GM04504 (cell line): ENCODE measurements around the gene FLVCR2.

Experiments used
- DNase-seq: peaks from one replicate; pipeline ENCODE4 v3.0.0-alpha.2; 2012; ENCODE audit warnings: low read depth

Gene FLVCR2

GRCh38 chr14:75554482-75554881, 23.9 kb upstream of the FLVCR2 start:
- no peak for DNase-seq

DNA sequence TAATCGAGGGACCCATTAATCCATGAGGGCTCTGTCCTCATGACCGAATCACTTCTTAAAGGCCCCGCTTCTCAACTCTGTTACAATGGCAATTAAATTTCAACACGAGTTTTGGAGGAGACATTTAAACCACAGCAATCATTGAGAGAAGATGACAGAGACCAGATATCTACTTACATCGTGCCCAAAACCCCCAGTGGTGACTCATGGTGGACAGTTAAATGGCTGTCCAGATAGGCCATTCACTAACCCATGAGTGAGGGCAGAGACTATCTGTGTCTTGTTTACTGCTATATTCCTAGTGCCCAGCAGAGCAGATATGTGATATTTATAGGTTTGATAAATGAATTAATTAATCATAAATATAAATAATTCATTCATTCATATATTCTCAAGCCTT, 20.0 kb upstream of the FLVCR2 start:
- no peak for DNase-seq

- no peak for DNase-seq
Measured at GRCh38 chr14:75559045-75559444, 19.4 kb upstream of the FLVCR2 start.

- no peak for DNase-seq
Measured at GRCh38 chr14:75559451-75560222, 18.8 kb upstream of the FLVCR2 start.

- DNase-seq: peak; percentile 27
Measured at GRCh38 chr14:75561013-75561432, 17.4 kb upstream of the FLVCR2 start.

- no peak for DNase-seq
Measured at GRCh38 chr14:75562089-75562488, 16.3 kb upstream of the FLVCR2 start.

DNA sequence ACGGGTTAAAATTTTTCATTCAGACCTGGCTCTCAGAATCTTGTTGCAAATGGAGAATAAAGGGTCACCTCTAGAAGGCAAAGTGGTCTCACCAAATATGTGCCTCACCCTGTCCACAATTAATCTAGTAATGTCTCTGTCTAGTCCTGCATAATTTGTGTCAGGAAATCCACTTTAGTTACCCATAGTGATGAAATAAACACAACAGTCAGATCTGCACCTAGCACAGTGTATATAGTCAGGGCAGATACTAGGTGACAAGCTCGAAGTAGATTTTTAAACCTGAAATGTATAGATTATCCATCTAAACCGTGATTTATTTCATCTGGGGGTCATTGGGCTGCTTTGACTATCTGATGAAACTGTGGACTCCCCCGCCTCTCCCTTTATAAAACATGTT, 15.9 kb upstream of the FLVCR2 start:
- no peak for DNase-seq

GRCh38 chr14:75563931-75564330, 14.5 kb upstream of the FLVCR2 start:
- no peak for DNase-seq

GRCh38 chr14:75565056-75565455, 13.4 kb upstream of the FLVCR2 start:
- DNase-seq: no peak

DNA sequence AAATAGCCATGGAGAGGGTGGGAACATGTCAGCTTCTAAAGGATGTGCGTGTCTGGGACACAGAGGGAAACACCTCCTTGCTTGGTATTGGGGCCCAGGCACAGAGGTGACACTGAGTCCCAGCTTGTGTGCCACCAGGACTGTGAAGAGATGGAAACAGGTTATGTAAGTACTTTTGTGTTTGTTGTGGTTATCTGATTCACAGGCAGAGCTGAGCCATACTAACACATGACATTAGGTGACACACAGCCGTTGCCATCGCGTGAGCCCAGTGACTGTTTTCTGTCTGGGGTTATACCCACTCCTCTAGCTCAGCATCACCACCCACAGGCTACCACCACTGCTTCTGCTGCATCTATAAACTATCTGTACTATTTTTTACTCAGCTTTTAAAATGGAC, 12.1 kb upstream of the FLVCR2 start:
- DNase-seq: no peak

DNA sequence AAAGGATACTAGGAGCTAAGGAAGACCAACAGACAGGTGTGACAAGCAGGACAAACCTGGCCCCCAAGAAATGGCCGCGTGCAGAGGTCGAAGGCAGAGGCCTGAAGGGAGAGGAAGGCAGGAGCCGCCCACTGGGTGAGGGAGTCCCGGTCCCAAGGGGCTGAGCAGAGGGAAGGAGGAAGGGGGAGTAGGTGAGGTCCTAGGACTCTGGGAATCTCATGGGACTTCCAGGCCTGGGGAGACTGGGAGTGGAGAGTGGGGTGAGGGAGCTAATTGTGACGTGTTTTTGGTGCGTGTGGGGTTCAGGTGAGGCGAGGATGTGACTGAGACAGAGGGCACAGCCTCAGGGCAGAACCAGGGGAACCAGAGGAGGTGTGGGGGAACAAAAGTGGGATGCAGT, 11.7 kb upstream of the FLVCR2 start:
- no peak for DNase-seq

DNA sequence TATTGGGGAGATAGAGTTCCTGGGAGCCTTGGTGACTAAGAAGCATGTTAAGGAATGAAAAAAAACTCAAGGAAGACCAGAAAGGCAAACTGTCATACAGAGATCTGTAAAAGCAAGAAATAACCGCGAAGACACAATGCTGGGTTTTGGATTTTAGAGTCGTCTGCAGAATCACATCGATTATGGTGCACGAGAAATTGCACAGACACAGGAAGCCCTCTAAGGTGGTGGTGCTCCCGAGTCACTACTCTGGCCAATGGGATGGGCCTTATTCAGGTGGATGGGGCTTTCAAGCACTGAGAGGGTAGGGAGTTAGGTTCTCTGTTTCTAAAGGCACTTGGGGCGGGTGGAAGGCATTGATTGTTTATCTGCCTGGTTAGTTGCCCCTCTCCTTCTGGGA, 10.3 kb upstream of the FLVCR2 start:
- no peak for DNase-seq

DNA sequence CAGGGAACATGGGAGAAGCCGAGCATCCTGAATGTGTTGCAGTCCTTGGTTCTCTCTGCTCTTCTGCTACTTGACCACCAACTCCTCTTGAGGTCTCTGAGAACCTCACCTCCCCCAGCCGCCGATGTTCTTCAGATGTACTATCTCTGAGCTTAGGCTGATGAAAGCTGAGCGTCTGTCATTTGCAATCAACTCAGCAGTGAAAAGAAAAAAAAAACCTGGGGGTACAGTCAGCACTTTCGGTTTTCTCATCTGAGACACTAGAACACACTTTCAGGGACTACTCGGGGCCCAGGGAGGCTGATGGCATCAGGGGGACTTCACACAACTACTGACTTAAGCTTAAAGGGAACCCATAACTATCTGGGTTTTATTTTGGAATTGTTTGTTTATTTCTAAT, 9.6 kb upstream of the FLVCR2 start:
- no peak for DNase-seq

DNA sequence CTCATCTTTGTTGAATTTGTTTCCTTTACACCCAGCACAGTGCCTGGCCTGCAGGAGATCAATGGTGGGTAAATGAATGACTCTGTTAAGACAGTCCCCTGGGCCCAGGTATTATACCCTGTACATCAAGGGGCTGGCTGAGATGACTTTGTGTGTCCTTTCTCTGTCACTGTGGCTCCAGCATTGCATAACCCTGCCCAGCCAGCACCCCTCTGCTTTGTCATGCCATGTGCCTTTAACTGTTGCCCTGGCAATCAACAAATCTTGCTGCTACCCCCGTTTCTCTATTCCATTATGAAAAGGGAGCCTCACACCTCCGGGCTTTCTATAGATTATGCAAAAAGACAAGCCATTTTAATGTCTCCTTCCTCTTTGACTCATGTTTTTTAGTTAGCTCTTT, 7.6 kb upstream of the FLVCR2 start:
- DNase-seq: no peak

DNA sequence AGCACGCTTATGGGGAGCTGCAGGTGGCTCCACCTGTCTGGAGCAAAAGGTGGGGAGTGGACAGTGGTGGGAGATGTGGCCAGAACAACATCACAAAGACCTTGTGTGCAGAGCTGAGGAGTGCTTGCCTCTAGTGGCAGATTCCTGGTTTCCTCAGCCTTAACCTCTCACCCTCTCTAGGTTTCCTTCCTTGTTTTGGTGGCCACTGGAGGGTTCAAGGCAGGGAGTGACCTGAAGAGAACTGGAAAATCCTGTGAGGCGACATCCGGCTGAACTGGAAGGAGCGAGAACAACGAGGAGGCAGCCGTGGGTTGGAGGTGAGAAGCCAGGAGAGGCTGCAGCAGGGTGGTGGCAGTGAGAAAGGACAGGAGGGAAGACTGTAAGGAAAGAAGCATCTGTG, 6.3 kb upstream of the FLVCR2 start:
- no peak for DNase-seq

DNA sequence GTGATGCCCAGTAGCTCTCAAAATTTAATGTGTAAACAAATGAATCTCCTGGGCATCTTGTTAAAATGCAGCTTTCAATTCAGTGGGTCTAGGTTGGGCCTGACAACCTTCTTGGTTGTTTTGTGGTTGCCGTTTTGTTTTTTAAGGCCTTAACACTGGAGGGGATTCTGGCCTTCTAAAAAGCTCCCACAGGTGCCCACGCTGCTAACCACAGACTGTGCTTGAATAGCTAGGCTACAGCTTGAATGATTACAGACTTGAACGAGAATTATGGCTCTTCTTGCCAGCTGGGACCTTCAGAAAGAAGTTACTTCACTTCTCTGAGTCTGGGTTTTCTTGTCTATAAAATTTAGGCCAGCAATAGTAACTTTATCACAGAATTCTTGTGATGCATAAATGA, 1.3 kb upstream of the FLVCR2 start:
- no peak for DNase-seq

GRCh38 chr14:75577729-75578101, 705 bp upstream of the FLVCR2 start:
- peak; percentile 52 for DNase-seq

GRCh38 chr14:75578786-75579337, 442 bp downstream of the FLVCR2 start:
- no peak for DNase-seq

- no peak for DNase-seq
Measured at GRCh38 chr14:75579338-75579864, 981 bp downstream of the FLVCR2 start.

DNA sequence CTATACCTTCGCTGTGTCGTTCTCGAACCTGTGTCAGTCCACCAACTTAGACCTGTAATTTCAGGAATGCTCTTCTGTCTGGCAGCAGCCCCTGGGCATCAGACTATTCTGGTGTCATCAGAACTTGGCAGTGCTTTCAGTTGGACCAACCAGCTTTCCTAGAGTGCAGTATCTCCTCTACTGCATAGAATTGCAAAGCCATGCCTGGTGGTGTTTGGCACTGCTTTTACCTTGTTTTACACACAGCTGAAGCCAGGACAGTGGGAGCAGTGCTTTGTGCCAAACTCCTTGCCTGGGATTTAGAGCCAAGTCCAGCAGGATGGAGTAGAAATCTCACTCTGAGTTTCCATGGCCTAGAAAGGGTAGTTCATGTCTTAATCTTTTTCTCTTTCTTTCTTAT, 1.5 kb downstream of the FLVCR2 start:
- no peak for DNase-seq

DNA sequence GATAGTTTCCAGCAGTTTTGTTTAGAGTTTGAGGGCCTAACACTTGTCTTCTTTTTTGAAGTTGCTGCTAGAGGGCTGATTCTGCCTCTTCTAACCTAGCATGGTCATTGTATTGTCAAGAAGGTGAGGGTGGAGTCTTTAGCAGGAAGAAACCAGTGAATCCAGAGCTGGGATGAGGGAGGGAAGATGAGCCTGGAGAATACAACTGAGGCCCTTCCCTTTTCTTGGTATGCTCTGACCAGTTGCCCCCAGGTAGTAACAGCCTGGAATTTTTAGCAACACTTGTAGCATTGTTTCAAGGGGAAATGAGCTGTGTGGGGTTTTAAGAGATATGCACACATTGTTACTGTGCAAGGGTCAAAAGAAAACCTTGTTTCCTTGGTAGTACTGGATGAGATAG, 9.0 kb downstream of the FLVCR2 start:
- DNase-seq: no peak

- DNase-seq: no peak
Measured at GRCh38 chr14:75589931-75590330, 11.5 kb downstream of the FLVCR2 start.

DNA sequence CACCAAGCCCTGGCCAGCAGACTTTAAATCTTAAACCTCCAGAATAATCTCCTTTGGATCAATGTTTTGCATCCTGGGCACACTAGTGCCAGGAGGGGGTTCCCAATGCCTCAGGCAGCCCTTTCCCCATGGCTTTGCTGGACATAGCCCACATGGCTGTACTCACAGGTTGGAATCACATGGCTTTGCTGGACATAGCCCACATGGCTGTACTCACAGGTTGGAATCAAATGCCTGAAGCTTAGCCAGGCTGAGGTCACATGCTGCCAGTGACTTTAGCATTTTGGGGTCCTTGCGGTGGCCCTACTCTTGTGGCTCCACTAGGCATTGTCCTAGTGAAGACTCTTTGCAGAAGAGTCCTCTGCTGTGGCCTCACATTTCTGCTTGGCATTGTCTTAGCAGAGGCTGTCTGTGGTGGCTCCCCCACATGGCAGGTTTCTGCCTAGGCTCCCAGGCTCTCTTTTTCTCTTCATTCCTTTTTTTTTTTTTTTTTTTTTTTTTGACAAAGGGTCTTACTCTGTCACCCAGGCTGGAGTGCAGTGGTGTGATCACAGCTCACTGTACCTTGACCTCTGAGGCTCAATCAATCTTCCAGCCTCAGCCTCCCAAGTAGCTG, 13.0 kb downstream of the FLVCR2 start:
- no peak for DNase-seq
